PC-3 (cell line): ENCODE data around the gene HS2ST1. TPM values are rescaled to one million over a fixed set of nuclear protein-coding genes. Genes with fewer than 3 reads are reported as not detected.

ENCODE experiments used
- ATAC-seq: fragments of 200-7000 bp; cut with Tn5 transposase; 2 replicates; pipeline ENCODE4 v1.9.1; 2020; ENCODE audit warnings: mild to moderate bottlenecking, moderate library complexity
- BruUV-seq: library from RNA; stranded (reverse); fragments of 400-500 nt; replicated peaks from 2 replicates; lab custom pipeline; 2021; lab: Mats Ljungman, UMichigan
- CTCF ChIA-PET: fragments of 300-600 bp; sonication (Branson Sonifier 250); formaldehyde crosslinking; loops from one replicate; lab custom pipeline; 2022; ENCODE audit warnings: antibody characterized with exemption; lab: Charles Lee
- POLR2A ChIA-PET: fragments of 300-600 bp; sonication (Branson Sonifier 250); formaldehyde crosslinking; loops from one replicate; lab custom pipeline; 2022; ENCODE audit warnings: antibody characterized with exemption; ENCODE audit not compliant: unreplicated experiment; lab: Charles Lee
- DNase-seq: peaks from one replicate; pipeline ENCODE4 v3.0.0-alpha.2; 2015
- H2AFZ ChIP-seq: fragments of 300-600 bp; sonication (generic); 2 replicates; pipeline ENCODE4 v1.6.0; 2016; ENCODE audit warnings: antibody characterized with exemption, low read length
- H3F3A ChIP-seq: fragments of 300-600 bp; sonication (generic); one replicate; pipeline ENCODE4 v1.6.0; 2017; ENCODE audit warnings: antibody characterized with exemption, low read length, control low read depth, mild to moderate bottlenecking; ENCODE audit not compliant: unreplicated experiment
- H3K27ac ChIP-seq: fragments of 300-600 bp; sonication (generic); 2 replicates; pipeline ENCODE4 v1.5.1; 2016; ENCODE audit warnings: mild to moderate bottlenecking, low read length
- H3K27me3 ChIP-seq: fragments of 300-600 bp; sonication (generic); 2 replicates; pipeline ENCODE4 v1.6.1; 2016; ENCODE audit warnings: low read length, mixed read lengths
- H3K36me3 ChIP-seq: fragments of 300-600 bp; sonication (generic); 2 replicates; pipeline ENCODE4 v1.6.1; 2016; ENCODE audit warnings: low read depth, mixed run types, low read length, mixed read lengths
- H3K4me1 ChIP-seq: fragments of 300-600 bp; sonication (generic); 2 replicates; pipeline ENCODE4 v1.5.1; 2016; ENCODE audit warnings: low read length; ENCODE audit not compliant: insufficient read depth
- H3K4me2 ChIP-seq: fragments of 300-600 bp; sonication (generic); 2 replicates; pipeline ENCODE4 v1.6.0; 2016; ENCODE audit warnings: low read length
- H3K4me3 ChIP-seq: fragments of 300-600 bp; sonication (generic); 2 replicates; pipeline ENCODE4 v1.5.1; 2016; ENCODE audit warnings: mild to moderate bottlenecking, low read length, mixed read lengths
- H3K79me2 ChIP-seq: fragments of 300-600 bp; sonication (generic); 2 replicates; pipeline ENCODE4 v1.6.1; 2017; ENCODE audit warnings: low read length, mixed read lengths
- H3K9ac ChIP-seq: fragments of 300-600 bp; sonication (generic); 2 replicates; pipeline ENCODE4 v1.6.0; 2016; ENCODE audit warnings: mild to moderate bottlenecking, low read length
- H3K9me2 ChIP-seq: fragments of 300-600 bp; sonication (generic); replicated peaks from 2 replicates; pipeline ENCODE4 v1.6.1; 2016; ENCODE audit warnings: mixed run types, low read length, mixed read lengths
- H3K9me3 ChIP-seq: fragments of 300-600 bp; sonication (generic); 2 replicates; pipeline ENCODE4 v1.6.1; 2016; ENCODE audit warnings: low read length, mixed read lengths
- H4K20me1 ChIP-seq: fragments of 300-600 bp; sonication (generic); 2 replicates; pipeline ENCODE4 v1.6.1; 2016; ENCODE audit warnings: low read length, mixed read lengths
- CTCF ChIP-seq: fragments of 300-600 bp; sonication (generic); conservative IDR thresholded peaks from 2 replicates; pipeline ENCODE4 v1.5.1; 2017; ENCODE audit warnings: antibody characterized with exemption, low read depth, mild to moderate bottlenecking, low read length
- EZH2 ChIP-seq: fragments of 300-600 bp; sonication (generic); IDR thresholded peaks from one replicate; pipeline ENCODE4 v1.6.1; 2017; ENCODE audit warnings: antibody characterized with exemption, mild to moderate bottlenecking, low read length; ENCODE audit not compliant: unreplicated experiment
- EZH2phosphoT487 ChIP-seq: fragments of 300-600 bp; sonication (generic); IDR thresholded peaks from 2 replicates; pipeline ENCODE4 v1.6.1; 2018; ENCODE audit warnings: mild to moderate bottlenecking, antibody characterized with exemption, low read length, borderline replicate concordance
- intact Hi-C: fragments of 100-400 bp; cut with micrococcal nuclease; formaldehyde crosslinking; loops from 2 replicates; pipeline ENCODE4 v1.9.0; 2023
- total RNA-seq: library from RNA; depleted of rRNA; stranded (reverse); fragments of >200 nt; gene quantifications from 2 replicates; pipeline ENCODE4 v1.2.3, GENCODE V29; 2014

HS2ST1 gene
- total RNA-seq, 1 experiment from 2014 or later = 15.3 TPM

- H3K9me2 ChIP-seq = no peaks in the 10 kb centered on the region
- POLR2A ChIA-PET = no interaction called here
- CTCF ChIA-PET = interaction anchor here (1.0 kb wide), 1 partner anchor 33 kb away, joined by 5 read pairs; no protein-coding TSS in a partner anchor
- intact Hi-C loops = loop anchor here (1.0 to 2.0 kb wide), 5 partner anchors 51 to 185 kb away; partner anchors contain the start of genes HS2ST1 and SELENOF
- no peak overlapping the region for H3K4me3 ChIP-seq
- no peaks in the 10 kb centered on the region for H3F3A ChIP-seq
- no peak overlapping the region for H3K9ac ChIP-seq
- no peak for TF ChIP-seq EZH2phosphoT487
- no peak for TF ChIP-seq CTCF
- TF ChIP-seq EZH2 = no peak
- H3K79me2 ChIP-seq = no peaks in the 10 kb centered on the region
- ATAC-seq = no peak
- no peak for DNase-seq
- no peaks in the 10 kb centered on the region for H3K9me3 ChIP-seq
- BruUV-seq = no TSS peak
- H3K4me2 ChIP-seq = no peak overlapping the region
- no peak overlapping the region for H3K27ac ChIP-seq
- H3K27me3 ChIP-seq = no peaks in the 10 kb centered on the region
- no peaks in the 10 kb centered on the region for H4K20me1 ChIP-seq
- H3K36me3 ChIP-seq = no peaks in the 10 kb centered on the region
- H3K4me1 ChIP-seq = 0 out of 2 replicates have a peak, but pooled peaks cover under 1% of the 10 kb centered on the region
- no peak overlapping the region for H2AFZ ChIP-seq
Measured at GRCh38 chr1:86965827-86966182, 51.4 kb downstream of the HS2ST1 start.

GRCh38 chr1:86970938-86971337 is 56.5 kb downstream of the HS2ST1 start:
- ChIA-PET CTCF (no interaction called here), POLR2A (no interaction called here)
- H3K4me3 ChIP-seq = no peak overlapping the region
- no peak for ATAC-seq
- H3K9ac ChIP-seq = no peak overlapping the region
- DNase-seq = no peak
- H2AFZ ChIP-seq = no peak overlapping the region
- no peaks in the 10 kb centered on the region for H3K9me3 ChIP-seq
- no peaks in the 10 kb centered on the region for H3K79me2 ChIP-seq
- peaks cover 10% of the 10 kb centered on the region for H3K4me1 ChIP-seq
- H3K36me3 ChIP-seq = no peaks in the 10 kb centered on the region
- H3K27me3 ChIP-seq = no peaks in the 10 kb centered on the region
- H4K20me1 ChIP-seq = no peaks in the 10 kb centered on the region
- H3K27ac ChIP-seq = no peak overlapping the region
- no peaks in the 10 kb centered on the region for H3K9me2 ChIP-seq
- TF ChIP-seq EZH2 = no peak
- no peak for TF ChIP-seq CTCF
- no peak for TF ChIP-seq EZH2phosphoT487
- no peak overlapping the region for H3K4me2 ChIP-seq
- intact Hi-C loops = loop anchor here (5.0 kb wide), 1 partner anchor 46 kb away; no protein-coding TSS in a partner anchor
- H3F3A ChIP-seq = no peaks in the 10 kb centered on the region
- no TSS peak for BruUV-seq

GRCh38 chr1:86971778-86972177 is 57.3 kb downstream of the HS2ST1 start:
- Histone ChIP-seq H3F3A (no peaks in the 10 kb centered on the region), H3K4me3 (no peak overlapping the region), H3K27ac (no peak overlapping the region), H3K4me1 (peaks cover 10% of the 10 kb centered on the region), H3K4me2 (no peak overlapping the region), H3K9ac (no peak overlapping the region), H3K36me3 (no peaks in the 10 kb centered on the region), H2AFZ (no peak overlapping the region), H3K9me3 (no peaks in the 10 kb centered on the region), H3K9me2 (no peaks in the 10 kb centered on the region), H4K20me1 (no peaks in the 10 kb centered on the region), H3K27me3 (no peaks in the 10 kb centered on the region), H3K79me2 (no peaks in the 10 kb centered on the region)
- no TSS peak for BruUV-seq
- intact Hi-C loops = loop anchor here (5.0 kb wide), 1 partner anchor 46 kb away; no protein-coding TSS in a partner anchor
- ChIA-PET POLR2A (interaction anchor here (1.0 kb wide), 1 partner anchor 58 kb away, joined by 4 read pairs; the partner anchor contains the start of genes HS2ST1 and SELENOF), CTCF (interaction anchor here (0.6 kb wide), 2 partner anchors 53 to 138 kb away, joined by 3 read pairs; no protein-coding TSS in a partner anchor)
- peak; percentile 63 for ATAC-seq
- TF ChIP-seq CTCF (no peak), EZH2 (no peak), EZH2phosphoT487 (no peak)
- no peak for DNase-seq
